ENCODE data around the gene ARMH4. TPM values are rescaled to one million over a fixed set of nuclear protein-coding genes. Genes with fewer than 3 reads are reported as not detected.

ARMH4 gene
- total RNA-seq, 1 experiment from 2014 or later = not detected

- Mint-ChIP-seq H3K36me3 (ENCODE audit: insufficient read depth, unreplicated experiment) (peaks cover 9% of the 10 kb centered on the region), H3K27me3 (ENCODE audit: unreplicated experiment) (peaks cover 64% of the 10 kb centered on the region), H3K9me3 (ENCODE audit: low read depth, unreplicated experiment) (no peaks in the 10 kb centered on the region), H3K27ac (ENCODE audit: unreplicated experiment) (no peak overlapping the region), H3K4me3 (ENCODE audit: low read depth, unreplicated experiment) (no peak overlapping the region), H3K4me1 (ENCODE audit: low read depth, unreplicated experiment) (no peaks in the 10 kb centered on the region)
- TF ChIP-seq CTCF (IDR thresholded peaks at IDR 0.05; ENCODE audit: unreplicated experiment) = no peak
- no peak for DNase-seq
- intact Hi-C loops (cut with micrococcal nuclease; ENCODE audit: unreplicated experiment) = no loop called here
- BruUV-seq (replicated peaks) = no TSS peak
- CTCF ChIA-PET = interaction anchor here (1.1 kb wide), 1 partner anchor 17 kb away, joined by 3 read pairs; no protein-coding TSS in a partner anchor
Measured at GRCh38 chr14:58150243-58150805, 1.7 kb downstream of the ARMH4 start.

- Mint-ChIP-seq H3K27ac (ENCODE audit: unreplicated experiment) (no peak overlapping the region), H3K27me3 (ENCODE audit: unreplicated experiment) (peaks cover 71% of the 10 kb centered on the region), H3K36me3 (ENCODE audit: insufficient read depth, unreplicated experiment) (peaks cover 9% of the 10 kb centered on the region), H3K9me3 (ENCODE audit: low read depth, unreplicated experiment) (no peaks in the 10 kb centered on the region), H3K4me3 (ENCODE audit: low read depth, unreplicated experiment) (no peak overlapping the region), H3K4me1 (ENCODE audit: low read depth, unreplicated experiment) (no peaks in the 10 kb centered on the region)
- no peak for TF ChIP-seq CTCF (IDR thresholded peaks at IDR 0.05; ENCODE audit: unreplicated experiment)
- CTCF ChIA-PET = interaction anchor here (0.6 to 1.1 kb wide), 3 partner anchors 18 to 272 kb away, joined by 3 to 6 read pairs (median 3); no protein-coding TSS in a partner anchor
- intact Hi-C loops (cut with micrococcal nuclease; ENCODE audit: unreplicated experiment) = no loop called here
- no peak for DNase-seq
- BruUV-seq (replicated peaks) = no TSS peak
Measured at GRCh38 chr14:58149196-58149595, 2.8 kb downstream of the ARMH4 start.

DNA sequence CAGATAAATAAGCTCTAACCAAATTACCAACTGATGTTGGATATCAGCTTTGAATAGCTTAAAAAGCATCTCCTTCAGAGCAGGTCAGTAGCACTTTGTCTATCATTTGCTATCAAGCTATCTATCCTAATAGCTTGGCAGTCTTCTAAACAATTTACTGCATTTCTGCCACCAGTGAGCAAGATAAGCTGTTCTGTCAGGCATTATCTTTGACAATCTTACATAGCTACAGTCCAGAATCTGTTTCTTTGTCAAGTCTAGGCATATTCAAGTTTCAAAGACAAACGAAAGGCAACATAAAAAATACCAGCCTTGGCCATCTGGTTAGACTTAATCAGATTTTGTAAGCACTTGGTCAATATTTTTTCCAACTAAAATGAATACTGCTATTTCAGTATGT, 5.6 kb downstream of the ARMH4 start:
- H3K9me3 Mint-ChIP-seq (ENCODE audit: low read depth, unreplicated experiment) = no peaks in the 10 kb centered on the region
- CTCF ChIA-PET = no interaction called here
- intact Hi-C loops (cut with micrococcal nuclease; ENCODE audit: unreplicated experiment) = no loop called here
- no peak overlapping the region for H3K4me3 Mint-ChIP-seq (ENCODE audit: low read depth, unreplicated experiment)
- no peak for TF ChIP-seq CTCF (IDR thresholded peaks at IDR 0.05; ENCODE audit: unreplicated experiment)
- BruUV-seq (replicated peaks) = no TSS peak
- H3K36me3 Mint-ChIP-seq (ENCODE audit: insufficient read depth, unreplicated experiment) = no peaks in the 10 kb centered on the region
- H3K27me3 Mint-ChIP-seq (ENCODE audit: unreplicated experiment) = peaks cover 68% of the 10 kb centered on the region
- no peak overlapping the region for H3K27ac Mint-ChIP-seq (ENCODE audit: unreplicated experiment)
- no peak for DNase-seq
- H3K4me1 Mint-ChIP-seq (ENCODE audit: low read depth, unreplicated experiment) = no peaks in the 10 kb centered on the region

- TF ChIP-seq CTCF (IDR thresholded peaks at IDR 0.05; ENCODE audit: unreplicated experiment) = no peak
- intact Hi-C loops (cut with micrococcal nuclease; ENCODE audit: unreplicated experiment) = no loop called here
- no TSS peak for BruUV-seq (replicated peaks)
- H3K9me3 Mint-ChIP-seq (ENCODE audit: low read depth, unreplicated experiment) = no peaks in the 10 kb centered on the region
- DNase-seq = no peak
- no peaks in the 10 kb centered on the region for H3K36me3 Mint-ChIP-seq (ENCODE audit: insufficient read depth, unreplicated experiment)
- H3K4me1 Mint-ChIP-seq (ENCODE audit: low read depth, unreplicated experiment) = no peaks in the 10 kb centered on the region
- no peak overlapping the region for H3K27ac Mint-ChIP-seq (ENCODE audit: unreplicated experiment)
- CTCF ChIA-PET = no interaction called here
- H3K4me3 Mint-ChIP-seq (ENCODE audit: low read depth, unreplicated experiment) = no peak overlapping the region
- peaks cover 63% of the 10 kb centered on the region for H3K27me3 Mint-ChIP-seq (ENCODE audit: unreplicated experiment)
Measured at GRCh38 chr14:58145936-58146335, 6.1 kb downstream of the ARMH4 start.
